Fibroblast of lung (primary cell): ENCODE data around the gene STARD9. TPM values are rescaled to one million over a fixed set of nuclear protein-coding genes. Genes with fewer than 3 reads are reported as not detected.

Source experiments
- DNase-seq, 2 donors: peaks; one replicate each; pipeline versions ENCODE4 v3.0.0 to v3.0.0-alpha.2; 2010; ENCODE audit warnings: low read depth in 2 of 2
- H2AFZ ChIP-seq: 2 replicates; pipeline ENCODE4 v1.5.1; 2012; ENCODE audit warnings: low read length, control low read depth, inconsistent platforms
- H3K27ac ChIP-seq: 2 replicates; pipeline ENCODE4 v1.5.1; 2011; ENCODE audit warnings: low read length, control low read depth; ENCODE audit not compliant: insufficient read depth
- H3K27me3 ChIP-seq: 2 replicates; pipeline ENCODE4 v1.5.1; 2011; ENCODE audit warnings: mild to moderate bottlenecking, low read length; ENCODE audit not compliant: control insufficient read depth, insufficient read depth
- H3K36me3 ChIP-seq: 2 replicates; pipeline ENCODE4 v1.5.1; 2011; ENCODE audit warnings: low read length; ENCODE audit not compliant: control insufficient read depth, insufficient read depth
- H3K4me1 ChIP-seq: 2 replicates; pipeline ENCODE4 v1.5.1; 2011; ENCODE audit warnings: low read length; ENCODE audit not compliant: control insufficient read depth, insufficient read depth; ENCODE audit errors: extremely low read depth
- H3K4me2 ChIP-seq: 2 replicates; pipeline ENCODE4 v1.5.1; 2011; ENCODE audit warnings: low read length, control low read depth; ENCODE audit not compliant: insufficient read depth; ENCODE audit errors: extremely low read depth
- H3K4me3 ChIP-seq, 4 experiments: fragments of 200-600 bp in 1 of 4; sonication (generic) in 1 of 4; replicated peaks in 1 of 4; 2 replicates each; pipeline ENCODE4 v1.5.1; 2011 to 2016; ENCODE audit warnings: low read length in 4 of 4, low read depth in 3 of 4, mild to moderate bottlenecking in 3 of 4, control low read depth in 2 of 4, inconsistent platforms in 1 of 4, mixed read lengths in 1 of 4; ENCODE audit not compliant: insufficient read depth in 1 of 4; ENCODE audit errors: control extremely low read depth in 1 of 4
- H3K79me2 ChIP-seq: 2 replicates; pipeline ENCODE4 v1.5.1; 2012; ENCODE audit warnings: mild to moderate bottlenecking, low read length, inconsistent platforms; ENCODE audit not compliant: control insufficient read depth, insufficient read depth
- H3K9ac ChIP-seq: 2 replicates; pipeline ENCODE4 v1.5.1; 2011; ENCODE audit warnings: mild to moderate bottlenecking, low read length, control low read depth; ENCODE audit not compliant: insufficient read depth
- H3K9me3 ChIP-seq: 2 replicates; pipeline ENCODE4 v1.5.1; 2012; ENCODE audit warnings: low read depth, low read length; ENCODE audit not compliant: control insufficient read depth, insufficient read depth
- H4K20me1 ChIP-seq: 2 replicates; pipeline ENCODE4 v1.5.1; 2011; ENCODE audit warnings: low read length; ENCODE audit not compliant: control insufficient read depth, insufficient read depth; ENCODE audit errors: extremely low read depth
- EZH2 ChIP-seq: IDR thresholded peaks from 2 replicates; pipeline ENCODE4 v1.5.1; 2012; ENCODE audit warnings: low read length, control low read depth, mild to moderate bottlenecking; ENCODE audit errors: missing control alignments
- polyA plus RNA-seq, 2 donors: library from polyadenylated mRNA; depleted of rRNA in 1 of 2; stranded (reverse) in 1 of 2; unstranded in 1 of 2; fragments of >200 nt; gene quantifications; 2 replicates each; pipeline ENCODE4 v1.2.1, GENCODE V29; 2011 to 2012; ENCODE audit warnings: missing spikeins in 1 of 2
- total RNA-seq: library from RNA; depleted of rRNA; stranded (reverse); fragments of >200 nt; gene quantifications from 2 replicates; pipeline ENCODE4 v1.2.1, GENCODE V29; 2014
- TF ChIP-seq, protein P1 (sequence below), 2 donors: IDR thresholded peaks in 1 of 2; conservative IDR thresholded peaks in 1 of 2; 1 replicate in 1 of 2; 2 replicates in 1 of 2; pipeline ENCODE4 v1.5.1; 2011 to 2012; ENCODE audit warnings: low read length in 2 of 2, control low read depth in 1 of 2, inconsistent platforms in 1 of 2, low read depth in 1 of 2, mild to moderate bottlenecking in 1 of 2

Gene STARD9
- total and polyA plus RNA-seq, 2 donors (not counting 1 experiment from before 2014, with no cell fraction given): 2.5 to 8.3 TPM

DNA sequence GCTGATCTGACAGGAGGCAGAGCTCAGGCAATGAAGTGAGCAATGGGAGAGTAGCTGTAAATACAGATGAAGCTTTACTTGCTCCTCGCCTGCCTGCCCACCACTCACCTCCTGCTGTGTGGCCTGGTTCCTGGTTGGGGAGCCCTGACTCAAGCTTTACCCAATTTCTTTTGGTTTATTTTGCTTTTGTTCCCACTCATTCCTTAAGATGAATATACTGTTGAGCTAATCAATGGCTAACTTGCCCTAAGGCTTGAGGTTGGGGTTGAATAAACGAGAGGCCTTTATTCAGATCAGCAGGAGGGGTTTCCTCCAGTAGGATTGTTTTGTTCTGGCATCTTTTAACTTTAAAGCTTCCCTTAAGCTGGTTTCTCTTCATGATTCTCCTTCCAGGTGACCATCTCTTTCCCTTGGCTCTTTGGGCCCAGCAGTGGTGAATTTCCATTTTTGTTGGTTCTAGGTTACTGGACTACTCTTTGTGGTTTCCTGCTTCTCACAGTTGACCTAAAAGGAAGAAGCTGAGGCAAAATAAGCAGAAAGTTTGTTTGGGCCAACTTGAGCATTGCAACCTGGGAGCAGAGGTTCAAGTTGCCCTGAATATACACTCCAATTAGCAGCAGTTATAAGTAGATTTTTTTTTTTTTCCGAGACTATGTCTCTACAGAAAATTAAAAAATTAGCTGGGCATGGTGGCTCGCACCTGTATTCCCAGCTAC is 44.4 kb downstream of the STARD9 start:
- no peaks in the 10 kb centered on the region for H4K20me1 ChIP-seq
- H3K36me3 ChIP-seq: no peaks in the 10 kb centered on the region
- no peak overlapping the region for H3K4me2 ChIP-seq
- H3K9me3 ChIP-seq: no peaks in the 10 kb centered on the region
- no peak overlapping the region for H3K4me3 ChIP-seq
- no peak overlapping the region for H3K9ac ChIP-seq
- DNase-seq: no peak
- no peak for TF ChIP-seq EZH2
- TF ChIP-seq, protein P1, sequence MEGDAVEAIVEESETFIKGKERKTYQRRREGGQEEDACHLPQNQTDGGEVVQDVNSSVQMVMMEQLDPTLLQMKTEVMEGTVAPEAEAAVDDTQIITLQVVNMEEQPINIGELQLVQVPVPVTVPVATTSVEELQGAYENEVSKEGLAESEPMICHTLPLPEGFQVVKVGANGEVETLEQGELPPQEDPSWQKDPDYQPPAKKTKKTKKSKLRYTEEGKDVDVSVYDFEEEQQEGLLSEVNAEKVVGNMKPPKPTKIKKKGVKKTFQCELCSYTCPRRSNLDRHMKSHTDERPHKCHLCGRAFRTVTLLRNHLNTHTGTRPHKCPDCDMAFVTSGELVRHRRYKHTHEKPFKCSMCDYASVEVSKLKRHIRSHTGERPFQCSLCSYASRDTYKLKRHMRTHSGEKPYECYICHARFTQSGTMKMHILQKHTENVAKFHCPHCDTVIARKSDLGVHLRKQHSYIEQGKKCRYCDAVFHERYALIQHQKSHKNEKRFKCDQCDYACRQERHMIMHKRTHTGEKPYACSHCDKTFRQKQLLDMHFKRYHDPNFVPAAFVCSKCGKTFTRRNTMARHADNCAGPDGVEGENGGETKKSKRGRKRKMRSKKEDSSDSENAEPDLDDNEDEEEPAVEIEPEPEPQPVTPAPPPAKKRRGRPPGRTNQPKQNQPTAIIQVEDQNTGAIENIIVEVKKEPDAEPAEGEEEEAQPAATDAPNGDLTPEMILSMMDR (conservative IDR thresholded peaks at IDR 0.05 in 1 of 2, IDR thresholded peaks at IDR 0.05 in 1 of 2; ENCODE audit: low read depth in 1 of 2, low read length in 2 of 2): no peak
- no peak overlapping the region for H2AFZ ChIP-seq
- no peaks in the 10 kb centered on the region for H3K79me2 ChIP-seq
- no peaks in the 10 kb centered on the region for H3K27me3 ChIP-seq
- no peaks in the 10 kb centered on the region for H3K4me1 ChIP-seq
- H3K27ac ChIP-seq: no peak overlapping the region

DNA sequence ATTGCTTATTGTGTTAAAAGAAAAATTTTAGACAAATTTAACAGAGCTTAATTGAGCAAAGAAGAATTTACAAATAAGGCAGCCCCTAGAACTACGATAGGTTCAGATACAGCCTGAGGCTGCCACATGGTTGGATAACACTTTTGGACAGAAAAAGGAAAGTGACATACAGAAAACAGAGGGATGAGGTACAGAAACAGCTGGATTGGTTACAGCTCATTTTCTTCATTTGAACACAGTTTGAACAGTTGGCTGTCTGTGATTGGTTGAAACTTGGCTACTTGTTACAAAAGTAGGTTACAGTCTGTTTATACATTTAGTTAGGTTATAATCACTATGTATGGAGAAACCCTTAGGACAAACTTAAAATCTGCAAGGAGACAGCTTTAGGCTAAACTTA is 46.0 kb downstream of the STARD9 start:
- H3K27me3 ChIP-seq: no peaks in the 10 kb centered on the region
- no peak for TF ChIP-seq EZH2
- TF ChIP-seq, protein P1 (conservative IDR thresholded peaks at IDR 0.05 in 1 of 2, IDR thresholded peaks at IDR 0.05 in 1 of 2; ENCODE audit: low read depth in 1 of 2, low read length in 2 of 2): no peak
- H3K36me3 ChIP-seq: no peaks in the 10 kb centered on the region
- no peak overlapping the region for H3K4me3 ChIP-seq
- no peaks in the 10 kb centered on the region for H3K79me2 ChIP-seq
- no peaks in the 10 kb centered on the region for H4K20me1 ChIP-seq
- no peak overlapping the region for H2AFZ ChIP-seq
- no peaks in the 10 kb centered on the region for H3K4me1 ChIP-seq
- no peak overlapping the region for H3K27ac ChIP-seq
- no peak overlapping the region for H3K4me2 ChIP-seq
- no peak overlapping the region for H3K9ac ChIP-seq
- H3K9me3 ChIP-seq: no peaks in the 10 kb centered on the region
- no peak for DNase-seq

DNA sequence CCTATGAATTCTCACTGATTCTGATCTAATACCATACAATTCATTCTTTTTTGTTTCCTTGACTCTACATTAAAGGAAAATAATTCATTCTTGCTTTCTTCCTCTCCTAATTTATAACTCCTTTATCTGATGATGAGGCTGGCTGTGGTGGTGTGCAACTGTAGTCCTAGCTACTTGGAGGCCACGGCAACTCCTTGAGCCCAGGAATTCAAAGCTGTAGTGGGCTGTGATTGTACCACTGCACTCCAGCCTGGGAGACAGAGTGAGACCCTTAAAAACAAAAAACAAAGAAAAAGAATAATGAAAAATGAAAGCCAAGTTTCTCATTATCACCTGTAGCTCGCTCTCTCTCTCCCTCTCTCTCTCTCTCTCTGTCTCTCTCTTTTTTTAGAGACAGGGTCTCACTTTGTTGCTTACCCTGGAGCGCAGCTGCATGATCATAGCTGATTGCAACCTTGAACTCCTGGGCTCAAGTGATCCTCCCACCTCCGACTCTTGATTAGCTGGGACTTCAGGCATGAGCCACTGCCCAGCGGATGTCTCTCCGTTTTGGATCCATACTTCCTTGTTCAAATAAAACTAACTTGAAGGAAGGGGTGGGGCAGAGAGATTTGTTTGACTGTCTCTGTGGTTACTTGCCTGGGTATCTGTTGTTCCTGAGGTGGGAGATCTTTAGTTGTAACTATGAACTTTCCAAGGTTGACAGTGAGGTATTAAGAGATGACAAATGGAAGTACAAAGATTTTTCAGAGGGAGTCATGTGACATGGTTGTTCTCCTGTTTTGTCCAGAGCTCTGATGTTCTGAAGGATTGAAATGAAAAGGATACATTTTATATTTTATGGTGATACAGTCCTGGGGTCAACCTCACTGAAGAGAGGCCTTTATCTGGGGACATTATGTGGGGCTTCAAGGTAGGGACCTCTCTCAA is 46.9 kb downstream of the STARD9 start:
- TF ChIP-seq, protein P1 (conservative IDR thresholded peaks at IDR 0.05 in 1 of 2, IDR thresholded peaks at IDR 0.05 in 1 of 2; ENCODE audit: low read depth in 1 of 2, low read length in 2 of 2): no peak
- TF ChIP-seq EZH2: no peak
- no peak overlapping the region for H3K27ac ChIP-seq

More for the DNA sequence above, 46.9 kb downstream of the STARD9 start:
- Histone ChIP-seq H3K9ac (no peak overlapping the region), H3K27me3 (no peaks in the 10 kb centered on the region), H3K79me2 (no peaks in the 10 kb centered on the region), H3K36me3 (no peaks in the 10 kb centered on the region), H2AFZ (no peak overlapping the region), H3K9me3 (no peaks in the 10 kb centered on the region), H3K4me2 (no peak overlapping the region), H3K4me1 (no peaks in the 10 kb centered on the region), H3K4me3 (no peak overlapping the region), H4K20me1 (no peaks in the 10 kb centered on the region)
- DNase-seq: no peak
